ENCODE data around the gene CLEC18C.
"Not testable (repeated sequence)": the region's sequence is repeated elsewhere in the genome, so short reads cannot be mapped to it uniquely, and the experiment has no call there.

Gene CLEC18C

DNA sequence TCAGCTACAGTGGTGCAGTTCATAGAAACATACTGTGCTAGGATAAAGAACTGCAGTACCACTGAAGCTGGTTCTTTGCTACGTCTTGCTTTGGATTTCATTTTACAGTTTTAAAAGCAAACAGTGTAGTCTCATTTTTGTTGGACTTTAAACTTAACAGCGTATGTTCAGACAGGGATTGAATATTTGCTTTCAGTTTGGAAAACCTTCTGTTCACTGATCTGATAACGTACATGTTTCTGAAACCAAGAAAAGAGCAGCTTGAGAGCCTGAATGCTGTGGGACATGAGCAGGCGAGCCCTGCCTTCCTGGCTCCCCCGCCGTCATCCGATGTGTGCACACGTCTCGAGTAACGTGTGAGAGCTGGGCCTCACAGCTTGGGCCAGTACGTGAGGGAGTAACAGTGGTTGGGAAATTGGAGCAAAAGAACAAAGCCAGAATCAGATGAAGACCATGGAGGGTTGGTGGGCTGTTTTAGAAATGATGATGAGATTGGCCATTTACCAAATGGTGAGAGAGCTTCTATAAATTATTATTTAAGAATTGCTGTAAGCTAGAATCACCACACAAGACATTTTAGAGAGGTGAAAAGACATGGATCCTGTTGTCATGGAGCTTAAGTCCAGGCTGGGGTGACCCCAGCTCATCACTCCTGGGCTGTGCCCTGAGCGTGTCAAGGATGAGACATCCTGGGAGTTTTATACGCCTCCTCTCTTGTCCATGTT, 20.8 kb upstream of the CLEC18C start:
- H3K4me3 Mint-ChIP-seq = no peak overlapping the region
- H3K27ac Mint-ChIP-seq = no peak overlapping the region
- H3K9me3 Mint-ChIP-seq = no peaks in the 10 kb centered on the region
- no peaks in the 10 kb centered on the region for H3K27me3 Mint-ChIP-seq (ENCODE audit: low read depth)
- H3K36me3 Mint-ChIP-seq (ENCODE audit: low read depth) = peaks cover 38% of the 10 kb centered on the region
- no peaks in the 10 kb centered on the region for H3K4me1 Mint-ChIP-seq (ENCODE audit: low read depth)
- DNase-seq (ENCODE audit: low spot score) = no peak

GRCh38 chr16:70154736-70155135, 18.9 kb upstream of the CLEC18C start:
- not testable (repeated sequence) for H3K4me3 Mint-ChIP-seq; H3K4me1 Mint-ChIP-seq (ENCODE audit: low read depth); H3K27me3 Mint-ChIP-seq (ENCODE audit: low read depth); H3K9me3 Mint-ChIP-seq; DNase-seq (ENCODE audit: low spot score); H3K27ac Mint-ChIP-seq
- peaks cover 32% of the 10 kb centered on the region for H3K36me3 Mint-ChIP-seq (ENCODE audit: low read depth)

DNA sequence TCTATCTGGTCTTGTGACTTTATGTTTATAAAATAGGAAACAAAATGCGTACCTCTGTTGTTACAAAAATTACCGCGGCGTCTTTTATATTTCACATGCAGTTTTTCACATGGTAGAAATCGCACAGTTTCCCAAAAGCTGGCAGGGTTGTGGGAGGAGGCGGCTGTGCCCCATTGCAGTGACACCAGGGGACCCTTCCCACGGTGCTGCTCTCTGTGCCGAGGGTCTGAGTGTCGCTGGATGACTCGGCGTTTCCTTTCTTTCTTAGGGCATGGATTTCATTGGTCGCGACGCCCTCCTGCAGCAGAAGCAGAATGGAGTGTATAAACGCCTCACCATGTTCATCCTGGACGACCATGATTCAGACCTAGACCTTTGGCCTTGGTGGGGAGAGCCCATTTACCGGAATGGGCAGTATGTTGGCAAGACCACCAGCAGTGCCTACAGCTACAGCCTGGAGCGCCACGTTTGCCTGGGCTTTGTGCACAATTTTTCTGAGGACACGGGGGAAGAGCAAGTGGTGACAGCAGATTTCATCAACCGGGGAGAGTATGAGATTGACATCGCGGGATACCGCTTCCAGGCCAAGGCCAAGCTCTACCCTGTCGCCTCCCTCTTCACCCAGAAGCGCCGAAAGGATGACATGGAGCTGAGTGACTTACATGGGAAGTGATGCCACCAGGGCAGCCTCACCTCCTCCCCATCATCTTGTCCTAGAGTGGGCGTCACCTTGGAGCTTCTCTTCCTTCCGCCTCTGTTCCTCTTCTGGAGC, 17.2 kb upstream of the CLEC18C start:
- Mint-ChIP-seq H3K27me3 (ENCODE audit: low read depth) (no peaks in the 10 kb centered on the region), H3K9me3 (no peaks in the 10 kb centered on the region), H3K27ac (no peak overlapping the region), H3K4me1 (ENCODE audit: low read depth) (no peaks in the 10 kb centered on the region), H3K4me3 (no peak overlapping the region), H3K36me3 (ENCODE audit: low read depth) (peaks cover 26% of the 10 kb centered on the region)
- DNase-seq (ENCODE audit: low spot score) = no peak

DNA sequence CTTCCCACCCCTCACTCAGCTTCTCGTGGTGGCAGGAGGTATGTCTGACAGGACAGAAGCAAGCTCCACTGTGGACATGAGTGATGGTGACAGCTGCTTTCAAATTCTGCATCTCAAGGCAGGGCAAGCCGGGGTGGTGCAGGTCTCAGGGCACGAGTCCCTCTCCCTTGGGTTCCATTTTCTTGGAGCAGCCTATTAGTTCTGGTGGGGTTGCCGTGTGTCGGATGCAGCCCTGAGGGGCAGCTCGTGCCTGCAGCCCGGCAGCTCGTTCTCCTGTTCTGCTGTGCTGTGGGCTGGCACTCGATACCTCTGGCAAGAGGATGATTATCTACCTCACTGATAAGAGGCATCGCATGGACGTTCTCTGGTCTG, 16.5 kb upstream of the CLEC18C start:
- Mint-ChIP-seq H3K36me3 (ENCODE audit: low read depth) (peaks cover 23% of the 10 kb centered on the region), H3K27ac (no peak overlapping the region), H3K9me3 (no peaks in the 10 kb centered on the region), H3K4me1 (ENCODE audit: low read depth) (no peaks in the 10 kb centered on the region), H3K4me3 (no peak overlapping the region), H3K27me3 (ENCODE audit: low read depth) (no peaks in the 10 kb centered on the region)
- DNase-seq (ENCODE audit: low spot score) = no peak

- H3K27me3 Mint-ChIP-seq (ENCODE audit: low read depth) = no peaks in the 10 kb centered on the region
- H3K27ac Mint-ChIP-seq = no peak overlapping the region
- H3K36me3 Mint-ChIP-seq (ENCODE audit: low read depth) = peaks cover 18% of the 10 kb centered on the region
These were observed 15.9 kb upstream of the CLEC18C start for GRCh38 chr16:70157477-70158260.

DNA sequence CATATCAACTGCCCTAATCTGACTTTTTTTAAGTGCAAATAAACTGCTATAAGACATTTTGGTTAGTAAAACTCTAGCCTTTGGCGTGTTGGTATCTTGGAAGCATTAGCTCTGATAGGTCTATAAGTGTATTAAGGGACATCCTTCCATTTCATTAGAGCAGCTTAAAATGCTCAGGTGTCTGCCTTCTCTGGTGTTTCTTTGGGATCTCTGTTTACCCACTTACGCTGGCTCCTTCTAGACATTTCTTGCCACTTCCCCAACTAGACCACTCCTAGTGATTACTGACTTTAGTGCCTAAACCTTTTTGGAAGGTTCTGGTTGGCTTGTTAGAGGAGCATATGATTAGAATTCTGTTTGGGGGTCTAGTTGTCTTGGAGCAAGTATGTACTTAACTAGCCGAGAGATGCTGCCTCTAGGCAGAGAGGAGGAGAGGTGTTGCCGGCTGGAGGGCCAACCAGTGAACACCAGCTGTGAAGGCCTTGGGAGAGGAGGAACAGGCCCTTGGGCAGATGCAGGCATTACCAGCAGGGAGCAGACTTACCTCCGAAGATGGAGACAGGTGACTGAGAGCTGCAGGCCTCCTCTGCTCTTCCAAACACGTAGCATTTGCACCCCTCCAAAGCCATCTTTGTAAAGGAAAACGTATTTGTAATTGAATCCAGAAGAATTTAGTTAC, 15.2 kb upstream of the CLEC18C start:
- H3K9me3 Mint-ChIP-seq = no peaks in the 10 kb centered on the region
- DNase-seq (ENCODE audit: low spot score) = no peak

More at GRCh38 chr16:70157477-70158260, 15.9 kb upstream of the CLEC18C start:
- H3K4me1 Mint-ChIP-seq (ENCODE audit: low read depth) = no peaks in the 10 kb centered on the region
- DNase-seq (ENCODE audit: low spot score) = no peak
- H3K9me3 Mint-ChIP-seq = no peaks in the 10 kb centered on the region
- H3K4me3 Mint-ChIP-seq = no peak overlapping the region

GRCh38 chr16:70159355-70160348, 13.9 kb upstream of the CLEC18C start:
- DNase-seq (ENCODE audit: low spot score) = no peak

More for the DNA sequence above, 15.2 kb upstream of the CLEC18C start:
- H3K36me3 Mint-ChIP-seq (ENCODE audit: low read depth) = peaks cover 14% of the 10 kb centered on the region
- no peaks in the 10 kb centered on the region for H3K4me1 Mint-ChIP-seq (ENCODE audit: low read depth)
- no peak overlapping the region for H3K27ac Mint-ChIP-seq
- no peak overlapping the region for H3K4me3 Mint-ChIP-seq
- no peaks in the 10 kb centered on the region for H3K27me3 Mint-ChIP-seq (ENCODE audit: low read depth)

GRCh38 chr16:70160388-70160787, 13.2 kb upstream of the CLEC18C start:
- peaks cover 3% of the 10 kb centered on the region for H3K4me1 Mint-ChIP-seq (ENCODE audit: low read depth)
- no peak overlapping the region for H3K27ac Mint-ChIP-seq
- no peak overlapping the region for H3K4me3 Mint-ChIP-seq

More at GRCh38 chr16:70159355-70160348, 13.9 kb upstream of the CLEC18C start:
- no peaks in the 10 kb centered on the region for H3K27me3 Mint-ChIP-seq (ENCODE audit: low read depth)
- no peak overlapping the region for H3K27ac Mint-ChIP-seq
- H3K4me1 Mint-ChIP-seq (ENCODE audit: low read depth) = no peaks in the 10 kb centered on the region
- no peak overlapping the region for H3K4me3 Mint-ChIP-seq
- peaks cover 9% of the 10 kb centered on the region for H3K36me3 Mint-ChIP-seq (ENCODE audit: low read depth)
- no peaks in the 10 kb centered on the region for H3K9me3 Mint-ChIP-seq

DNA sequence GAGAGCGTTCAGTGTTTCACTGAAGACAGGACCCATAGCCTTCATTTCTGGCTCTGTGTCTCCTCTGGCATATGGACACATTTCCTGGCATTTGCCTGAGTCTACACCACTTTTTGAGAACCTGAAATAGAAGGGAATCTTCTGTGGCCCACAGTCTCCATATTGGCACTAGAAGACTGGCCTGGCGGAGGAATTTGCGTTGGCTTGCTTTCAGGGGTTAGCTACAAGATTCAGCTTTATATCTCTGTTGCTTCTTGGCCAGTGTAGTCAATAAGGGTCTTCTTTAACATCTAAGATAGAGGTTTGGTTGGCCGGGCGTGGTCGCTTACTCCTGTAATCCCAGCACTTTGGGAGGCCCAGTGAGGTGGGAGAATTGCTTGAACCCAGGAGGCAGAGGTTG, 12.8 kb upstream of the CLEC18C start:
- peaks cover 2% of the 10 kb centered on the region for H3K27me3 Mint-ChIP-seq (ENCODE audit: low read depth)
- H3K4me1 Mint-ChIP-seq (ENCODE audit: low read depth) = peaks cover 3% of the 10 kb centered on the region
- no peak overlapping the region for H3K4me3 Mint-ChIP-seq
- H3K9me3 Mint-ChIP-seq = no peaks in the 10 kb centered on the region
- peaks cover 8% of the 10 kb centered on the region for H3K36me3 Mint-ChIP-seq (ENCODE audit: low read depth)
- no peak for DNase-seq (ENCODE audit: low spot score)
- no peak overlapping the region for H3K27ac Mint-ChIP-seq

More at GRCh38 chr16:70160388-70160787, 13.2 kb upstream of the CLEC18C start:
- Mint-ChIP-seq H3K9me3 (no peaks in the 10 kb centered on the region), H3K36me3 (ENCODE audit: low read depth) (peaks cover 9% of the 10 kb centered on the region), H3K27me3 (ENCODE audit: low read depth) (peaks cover 2% of the 10 kb centered on the region)
- no peak for DNase-seq (ENCODE audit: low spot score)

DNA sequence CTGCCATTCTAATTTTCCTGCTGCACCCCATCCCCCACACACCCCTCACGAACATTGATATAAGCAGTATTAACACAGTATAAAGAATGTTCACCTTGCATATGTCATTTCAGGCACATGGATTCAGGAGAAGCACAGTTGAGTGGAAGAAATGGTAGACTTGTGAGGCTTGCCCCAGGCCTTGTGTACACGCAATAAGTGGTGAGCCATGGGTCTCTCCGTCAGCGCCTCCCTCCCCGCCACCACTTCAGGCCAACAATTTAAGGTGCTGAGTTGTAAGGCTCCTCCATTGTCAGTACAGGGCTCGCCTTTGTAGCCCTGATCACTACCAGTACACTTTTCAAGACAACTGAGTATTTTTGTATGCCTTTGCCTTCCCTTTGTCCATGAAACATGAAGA, 12.2 kb upstream of the CLEC18C start:
- H3K27me3 Mint-ChIP-seq (ENCODE audit: low read depth) = peaks cover 2% of the 10 kb centered on the region
- H3K9me3 Mint-ChIP-seq = no peaks in the 10 kb centered on the region
- H3K4me1 Mint-ChIP-seq (ENCODE audit: low read depth) = peaks cover 3% of the 10 kb centered on the region
- no peak overlapping the region for H3K4me3 Mint-ChIP-seq
- H3K36me3 Mint-ChIP-seq (ENCODE audit: low read depth) = peaks cover 5% of the 10 kb centered on the region
- no peak overlapping the region for H3K27ac Mint-ChIP-seq
- no peak for DNase-seq (ENCODE audit: low spot score)

DNA sequence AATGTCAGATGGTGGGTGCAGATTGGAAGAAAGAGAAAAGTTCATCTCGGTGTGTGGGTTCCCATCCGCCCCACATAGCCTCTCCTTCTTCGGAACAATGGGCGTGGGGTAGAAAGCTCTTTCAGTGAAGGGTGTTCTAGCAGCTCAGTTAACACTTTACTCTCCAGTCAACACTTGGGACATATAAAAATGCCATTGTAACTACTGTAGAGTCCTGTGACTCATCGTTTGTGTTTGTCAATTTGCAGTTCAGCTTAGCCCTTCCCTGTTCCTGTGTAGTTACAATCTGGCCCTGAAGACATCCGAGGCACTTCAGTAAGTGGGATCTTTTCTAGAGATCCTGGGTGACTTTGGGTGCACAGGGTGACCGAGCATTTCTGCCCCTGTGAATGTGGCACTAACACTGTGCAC, 11.5 kb upstream of the CLEC18C start:
- Mint-ChIP-seq H3K36me3 (ENCODE audit: low read depth) (peaks cover 5% of the 10 kb centered on the region), H3K4me3 (no peak overlapping the region), H3K27ac (no peak overlapping the region), H3K4me1 (ENCODE audit: low read depth) (peaks cover 3% of the 10 kb centered on the region), H3K27me3 (ENCODE audit: low read depth) (peaks cover 2% of the 10 kb centered on the region), H3K9me3 (no peaks in the 10 kb centered on the region)
- no peak for DNase-seq (ENCODE audit: low spot score)

DNA sequence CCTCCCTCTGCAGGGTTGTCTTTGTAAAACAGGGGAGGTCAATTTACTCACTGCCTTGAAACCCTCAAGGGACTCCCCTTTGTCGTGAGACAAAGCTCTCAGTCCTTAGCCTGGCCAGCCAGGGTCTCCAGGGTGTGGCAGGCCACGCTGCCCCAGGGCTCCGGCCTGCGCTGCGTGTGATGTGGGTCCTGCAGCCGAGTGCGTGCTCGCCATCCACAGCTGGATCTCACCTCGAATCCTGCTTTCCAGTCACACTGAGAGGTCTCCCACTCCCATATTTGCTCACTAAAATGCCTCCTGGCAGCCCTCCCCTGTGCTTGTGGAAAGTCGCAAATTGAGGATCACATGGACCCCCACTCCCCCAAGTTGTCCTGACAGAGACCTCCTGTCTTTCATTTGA, 10.0 kb upstream of the CLEC18C start:
- peaks cover 5% of the 10 kb centered on the region for H3K36me3 Mint-ChIP-seq (ENCODE audit: low read depth)
- H3K4me1 Mint-ChIP-seq (ENCODE audit: low read depth) = peaks cover 3% of the 10 kb centered on the region
- H3K27me3 Mint-ChIP-seq (ENCODE audit: low read depth) = peaks cover 2% of the 10 kb centered on the region
- DNase-seq (ENCODE audit: low spot score) = peak; percentile 3
- H3K9me3 Mint-ChIP-seq = no peaks in the 10 kb centered on the region
- H3K4me3 Mint-ChIP-seq = no peak overlapping the region
- H3K27ac Mint-ChIP-seq = no peak overlapping the region

DNA sequence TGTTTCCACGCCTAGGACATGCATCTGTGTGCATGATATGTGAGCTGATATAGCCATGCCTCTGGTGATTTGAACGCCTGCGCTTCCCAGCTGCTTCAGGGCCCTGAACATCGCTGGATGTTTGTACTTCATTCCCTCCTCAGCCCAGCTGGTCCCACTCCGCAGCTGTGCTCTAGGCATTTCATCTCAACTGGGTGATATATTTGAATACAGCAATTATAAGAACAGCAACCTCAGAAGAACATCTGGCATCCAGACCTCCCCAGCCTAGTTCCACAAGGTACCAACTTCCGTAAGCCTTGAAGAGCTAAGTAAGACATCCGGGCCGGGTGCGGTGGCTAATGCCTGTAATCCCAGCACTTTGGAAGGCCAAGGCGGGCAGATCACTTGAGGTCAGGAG, 6.9 kb upstream of the CLEC18C start:
- H3K4me1 Mint-ChIP-seq (ENCODE audit: low read depth); H3K36me3 Mint-ChIP-seq (ENCODE audit: low read depth); H3K4me3 Mint-ChIP-seq; H3K27ac Mint-ChIP-seq; H3K9me3 Mint-ChIP-seq; DNase-seq (ENCODE audit: low spot score); H3K27me3 Mint-ChIP-seq (ENCODE audit: low read depth): not testable (repeated sequence)

Measured in T-helper 2 cell treated with Interferon-gamma antibody and Interleukin-4, amounts not matched to agents 5 μg/mL and 100 μg/mL, for 36 hours (primary cell).